Activated CD4-positive, alpha-beta T cell treated with anti-CD3 and anti-CD28 coated beads, Interleukin-10, Interleukin-2, amounts not matched to agents 100 ng/mL and 50 ng/mL, durations not matched to agents 16 hours and 8 hours (primary cell): ENCODE data around the gene OBSCN.
A peak's percentile ranks its signal among the peaks of the same experiment; 100 is the strongest.

Experiments used
- DNase-seq: peaks from one replicate; pipeline ENCODE4 v3.0.0-alpha.2; 2020

The OBSCN gene

GRCh38 chr1:228373004-228373680, 165.3 kb downstream of the OBSCN start:
- no peak for DNase-seq

GRCh38 chr1:228373681-228374571, 166.1 kb downstream of the OBSCN start:
- DNase-seq, result no peak

- DNase-seq, result no peak
Observed at GRCh38 chr1:228374711-228375577, 167.1 kb downstream of the OBSCN start.

GRCh38 chr1:228375578-228376261, 167.9 kb downstream of the OBSCN start:
- no peak for DNase-seq

GRCh38 chr1:228376262-228376628, 168.4 kb downstream of the OBSCN start:
- DNase-seq, result no peak

- no peak for DNase-seq
Observed at GRCh38 chr1:228376651-228377631, 169.1 kb downstream of the OBSCN start.

- DNase-seq, result no peak
Observed at GRCh38 chr1:228377664-228378089, 169.8 kb downstream of the OBSCN start.

- DNase-seq, result peak; percentile 60
Observed at GRCh38 chr1:228378090-228378872, 170.4 kb downstream of the OBSCN start.

GRCh38 chr1:228378873-228379460, 171.1 kb downstream of the OBSCN start:
- no peak for DNase-seq

- DNase-seq, result no peak
Observed at GRCh38 chr1:228379666-228380065, 171.8 kb downstream of the OBSCN start.

GRCh38 chr1:228381356-228381755, 173.5 kb downstream of the OBSCN start:
- no peak for DNase-seq

GRCh38 chr1:228383773-228384172, 175.9 kb downstream of the OBSCN start:
- no peak for DNase-seq

- no peak for DNase-seq
Observed at GRCh38 chr1:228385232-228385631, 177.4 kb downstream of the OBSCN start.

- no peak for DNase-seq
Observed at GRCh38 chr1:228387321-228387720, 179.5 kb downstream of the OBSCN start.

- no peak for DNase-seq
Observed at GRCh38 chr1:228390649-228391048, 182.8 kb downstream of the OBSCN start.

GRCh38 chr1:228391411-228392020, 183.7 kb downstream of the OBSCN start:
- no peak for DNase-seq

GRCh38 chr1:228392111-228392936, 184.5 kb downstream of the OBSCN start:
- no peak for DNase-seq

- no peak for DNase-seq
Observed at GRCh38 chr1:228393268-228393701, 185.4 kb downstream of the OBSCN start.
